Natural killer cell (primary cell): ENCODE data around the gene BCL11B. TPM values are rescaled to one million over a fixed set of nuclear protein-coding genes. Genes with fewer than 3 reads are reported as not detected.

Source experiments
- ATAC-seq, 3 donors: fragments of 150-1000 bp in 2 of 3; fragments of 200-7000 bp in 1 of 3; cut with Tn5 transposase; 1 replicate in 1 of 3; 2 replicates in 2 of 3; pipeline ENCODE4 v1.10.0; 2021; ENCODE audit warnings: mild to moderate bottlenecking in 2 of 3, moderate library complexity in 2 of 3
- DNase-seq, 2 donors: peaks; one replicate each; pipeline versions ENCODE4 v3.0.0 to v3.0.0-alpha.2; 2013 to 2021; ENCODE audit warnings: mixed read lengths in 1 of 2
- H3K27ac ChIP-seq: one replicate; pipeline ENCODE4 v1.5.1; 2013; ENCODE audit warnings: mild to moderate bottlenecking, low read length
- H3K27me3 ChIP-seq: one replicate; pipeline ENCODE4 v1.6.1; 2013; ENCODE audit warnings: low read length; ENCODE audit not compliant: control insufficient read depth, insufficient read depth
- H3K36me3 ChIP-seq: one replicate; pipeline ENCODE4 v1.6.1; 2013; ENCODE audit warnings: low read length; ENCODE audit not compliant: control insufficient read depth, insufficient read depth
- H3K4me1 ChIP-seq: one replicate; pipeline ENCODE4 v1.6.1; 2013; ENCODE audit warnings: low read length; ENCODE audit not compliant: control insufficient read depth, insufficient read depth
- H3K4me3 ChIP-seq: one replicate; pipeline ENCODE4 v1.5.1; 2013; ENCODE audit warnings: low read length
- H3K9me3 ChIP-seq: one replicate; pipeline ENCODE4 v1.6.1; 2013; ENCODE audit warnings: low read length; ENCODE audit not compliant: control insufficient read depth, insufficient read depth
- H3K27ac Mint-ChIP-seq, 2 donors: one replicate each; pipeline ENCODE4 v1.8.0; 2022; ENCODE audit warnings: mild to moderate bottlenecking in 2 of 2, mixed read lengths in 2 of 2, moderate library complexity in 1 of 2
- H3K27me3 Mint-ChIP-seq, 2 donors: one replicate each; pipeline ENCODE4 v1.8.0; 2022; ENCODE audit warnings: low read depth in 2 of 2, mixed read lengths in 2 of 2
- H3K36me3 Mint-ChIP-seq: one replicate; pipeline ENCODE4 v1.8.0; 2022; ENCODE audit warnings: mixed read lengths
- H3K4me1 Mint-ChIP-seq, 2 donors: one replicate each; pipeline ENCODE4 v1.8.0; 2022; ENCODE audit warnings: mixed read lengths in 2 of 2
- H3K4me3 Mint-ChIP-seq: one replicate; pipeline ENCODE4 v1.8.0; 2022; ENCODE audit warnings: mild to moderate bottlenecking, moderate library complexity, mixed read lengths
- H3K9me3 Mint-ChIP-seq, 2 donors: one replicate each; pipeline ENCODE4 v1.8.0; 2022; ENCODE audit warnings: mixed read lengths in 2 of 2
- WGBS: methylation state at CpG from one replicate; pipeline ENCODE4 v1.1.7; 2013; ENCODE audit warnings: missing lambda C conversion rate; ENCODE audit not compliant: insufficient coverage; 5-methylcytosine and 5-hydroxymethylcytosine counted together
- intact Hi-C: fragments of 100-400 bp; cut with micrococcal nuclease; formaldehyde crosslinking; loops from one replicate; pipeline ENCODE4 v1.14.2; 2022
- total RNA-seq, 4 donors: library from RNA; stranded (reverse); fragments of 120-200 nt in 1 of 4; gene quantifications; one replicate each; pipeline versions ENCODE4 v1.2.3 to v1.2.4, GENCODE V29; 2013 to 2022
- TF ChIP-seq, protein P1 (sequence below): fragments of 200-600 bp; IDR thresholded peaks from one replicate; pipeline ENCODE4 v1.8.0; 2022; ENCODE audit warnings: antibody characterized with exemption

The BCL11B gene
- total RNA-seq, 3 donors from 2014 or later (not counting 1 experiment from before 2014, with no cell fraction given): 43.5 to 61.5 (median 56.2) TPM

DNA sequence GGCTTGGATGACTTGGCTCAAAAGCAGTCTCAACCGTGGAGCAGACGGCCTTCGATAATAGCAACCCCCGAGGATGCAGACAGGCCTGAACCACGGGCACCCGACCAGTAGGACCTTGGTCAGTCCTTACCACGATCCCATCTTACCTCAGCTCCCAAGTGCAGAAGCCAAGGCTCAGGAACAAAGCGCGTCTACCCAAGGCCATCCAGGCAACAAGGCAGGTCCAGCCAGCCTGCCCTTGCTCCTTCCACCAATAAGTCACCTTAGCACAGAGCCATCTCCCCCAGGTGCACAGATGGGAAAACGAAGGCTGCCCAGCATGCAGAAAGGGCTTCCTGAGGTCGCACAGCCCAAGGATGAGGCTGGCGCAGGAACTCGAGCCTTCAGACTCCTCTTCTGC is 77.3 kb downstream of the BCL11B start:
- peaks cover 67 to 85% of the 10 kb centered on the region in 2 donors for H3K4me1 Mint-ChIP-seq
- ATAC-seq (no peak), DNase-seq (no peak)
- H3K36me3 ChIP-seq: peaks cover 3% of the 10 kb centered on the region
- intact Hi-C loops: loop anchor here (5.0 kb wide), 1 partner anchor 38 kb away; no protein-coding TSS in a partner anchor
- H3K27ac Mint-ChIP-seq: peak overlapping the region; percentile 84 to 89
- H3K9me3 Mint-ChIP-seq: no peaks in the 10 kb centered on the region
- H3K4me3 Mint-ChIP-seq: no peak overlapping the region
- H3K27me3 ChIP-seq: no peaks in the 10 kb centered on the region
- H3K36me3 Mint-ChIP-seq: no peaks in the 10 kb centered on the region
- 93% methylated on average over 13 of the region's 13 CpGs for WGBS
- H3K9me3 ChIP-seq: no peaks in the 10 kb centered on the region
- TF ChIP-seq, protein P1, sequence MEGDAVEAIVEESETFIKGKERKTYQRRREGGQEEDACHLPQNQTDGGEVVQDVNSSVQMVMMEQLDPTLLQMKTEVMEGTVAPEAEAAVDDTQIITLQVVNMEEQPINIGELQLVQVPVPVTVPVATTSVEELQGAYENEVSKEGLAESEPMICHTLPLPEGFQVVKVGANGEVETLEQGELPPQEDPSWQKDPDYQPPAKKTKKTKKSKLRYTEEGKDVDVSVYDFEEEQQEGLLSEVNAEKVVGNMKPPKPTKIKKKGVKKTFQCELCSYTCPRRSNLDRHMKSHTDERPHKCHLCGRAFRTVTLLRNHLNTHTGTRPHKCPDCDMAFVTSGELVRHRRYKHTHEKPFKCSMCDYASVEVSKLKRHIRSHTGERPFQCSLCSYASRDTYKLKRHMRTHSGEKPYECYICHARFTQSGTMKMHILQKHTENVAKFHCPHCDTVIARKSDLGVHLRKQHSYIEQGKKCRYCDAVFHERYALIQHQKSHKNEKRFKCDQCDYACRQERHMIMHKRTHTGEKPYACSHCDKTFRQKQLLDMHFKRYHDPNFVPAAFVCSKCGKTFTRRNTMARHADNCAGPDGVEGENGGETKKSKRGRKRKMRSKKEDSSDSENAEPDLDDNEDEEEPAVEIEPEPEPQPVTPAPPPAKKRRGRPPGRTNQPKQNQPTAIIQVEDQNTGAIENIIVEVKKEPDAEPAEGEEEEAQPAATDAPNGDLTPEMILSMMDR: no peak
- no peaks in the 10 kb centered on the region for H3K27me3 Mint-ChIP-seq
- H3K4me3 ChIP-seq: no peak overlapping the region
- no peak overlapping the region for H3K27ac ChIP-seq
- H3K4me1 ChIP-seq: peaks cover 42% of the 10 kb centered on the region

DNA sequence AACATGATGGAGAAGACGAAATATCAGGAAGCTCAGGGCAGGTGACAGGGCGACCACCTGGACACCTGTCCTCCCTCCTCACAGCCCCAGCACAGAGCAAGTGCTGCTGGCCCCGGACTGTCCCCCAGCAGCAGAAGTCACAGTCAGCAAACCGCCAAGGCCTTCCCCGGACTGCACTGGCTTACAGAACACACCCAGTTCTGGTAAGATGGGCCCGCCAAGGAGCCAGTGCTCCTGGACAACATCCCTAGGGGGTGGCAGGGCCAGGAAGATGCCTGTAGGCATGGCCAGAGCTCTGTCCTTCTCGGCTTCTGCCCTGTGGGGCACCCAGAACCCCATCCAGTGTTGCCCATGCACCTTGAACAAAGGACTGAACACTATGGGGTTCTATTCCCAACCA is 77.9 kb downstream of the BCL11B start:
- Mint-ChIP-seq H3K27ac (peak overlapping the region; percentile 84 to 89), H3K27me3 (no peaks in the 10 kb centered on the region), H3K9me3 (no peaks in the 10 kb centered on the region), H3K36me3 (no peaks in the 10 kb centered on the region), H3K4me1 (peaks cover 67 to 85% of the 10 kb centered on the region in 2 donors), H3K4me3 (peak overlapping the region; percentile 7)
- TF ChIP-seq, protein P1: no peak
- H3K4me3 ChIP-seq: no peak overlapping the region
- DNase-seq (peak in 1 of 2 donors; percentile 45), ATAC-seq (no peak)
- H3K36me3 ChIP-seq: peaks cover 1% of the 10 kb centered on the region
- H3K4me1 ChIP-seq: peaks cover 48% of the 10 kb centered on the region
- intact Hi-C loops: loop anchor here (5.0 kb wide), 1 partner anchor 38 kb away; no protein-coding TSS in a partner anchor
- no peaks in the 10 kb centered on the region for H3K9me3 ChIP-seq
- H3K27me3 ChIP-seq: no peaks in the 10 kb centered on the region
- 86% methylated on average over 7 of the region's 7 CpGs for WGBS
- H3K27ac ChIP-seq: no peak overlapping the region

DNA sequence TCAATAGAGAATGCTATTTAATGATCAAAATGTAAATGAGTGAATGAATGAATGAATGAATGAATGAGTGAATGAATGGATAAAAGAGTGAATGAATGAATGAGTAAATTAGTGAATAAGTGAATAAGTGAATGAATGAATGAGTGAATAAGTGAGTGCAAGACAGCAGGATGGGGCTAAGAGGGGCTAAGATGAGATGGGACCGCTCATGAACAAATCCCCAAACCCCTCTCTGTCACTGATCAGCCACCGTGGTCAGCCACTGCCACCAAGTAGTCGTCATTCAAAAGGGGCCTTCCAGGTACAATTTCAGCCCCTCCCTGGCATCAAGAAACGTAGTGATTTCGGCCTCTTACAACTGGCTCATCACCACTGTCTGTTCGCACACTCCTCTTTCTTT is 79.2 kb downstream of the BCL11B start:
- H3K27me3 ChIP-seq: no peaks in the 10 kb centered on the region
- no peaks in the 10 kb centered on the region for H3K36me3 ChIP-seq
- Mint-ChIP-seq H3K4me3 (no peak overlapping the region), H3K27me3 (no peaks in the 10 kb centered on the region), H3K9me3 (no peaks in the 10 kb centered on the region), H3K27ac (peak overlapping the region; percentile 84 to 89), H3K4me1 (peaks cover 58 to 84% of the 10 kb centered on the region in 2 donors), H3K36me3 (no peaks in the 10 kb centered on the region)
- no peaks in the 10 kb centered on the region for H3K9me3 ChIP-seq
- peaks cover 55% of the 10 kb centered on the region for H3K4me1 ChIP-seq
- 70% methylated on average over 6 of the region's 6 CpGs for WGBS
- intact Hi-C loops: loop anchor here (5.0 kb wide), 1 partner anchor 39 kb away; no protein-coding TSS in a partner anchor
- peak overlapping the region; percentile 44 for H3K27ac ChIP-seq
- peak in 2 of 3 donors; percentile 10 to 22 for ATAC-seq
- H3K4me3 ChIP-seq: no peak overlapping the region
- peak in 1 of 2 donors; percentile 69 for DNase-seq
- TF ChIP-seq, protein P1: no peak
